NCI-H2107 treated with DMSO at 0.1 percent for 48 hours (cell line): ENCODE data around the gene PTPRN2.

Experiments used
- DNase-seq: peaks from one replicate; lab custom pipeline; 2025; ENCODE audit not compliant: unreplicated experiment; lab: John Stamatoyannopoulos, UW

Gene PTPRN2

GRCh38 chr7:157561816-157562410, 1025.7 kb downstream of the PTPRN2 start:
- no peak for DNase-seq

DNA sequence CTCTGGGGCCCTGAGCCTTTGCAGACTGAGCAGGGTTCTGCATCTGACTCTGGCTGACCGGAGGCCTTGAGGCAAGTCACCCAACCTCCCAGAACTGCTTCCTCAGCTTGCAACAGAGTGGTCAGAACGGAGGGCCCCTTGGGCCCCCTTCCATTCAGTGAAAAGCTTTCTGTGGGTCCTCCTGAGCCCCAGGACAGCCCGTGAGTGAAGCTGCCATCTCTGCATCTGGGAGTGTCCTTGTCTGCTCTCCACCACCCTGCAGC, 1026.2 kb downstream of the PTPRN2 start:
- no peak for DNase-seq

DNA sequence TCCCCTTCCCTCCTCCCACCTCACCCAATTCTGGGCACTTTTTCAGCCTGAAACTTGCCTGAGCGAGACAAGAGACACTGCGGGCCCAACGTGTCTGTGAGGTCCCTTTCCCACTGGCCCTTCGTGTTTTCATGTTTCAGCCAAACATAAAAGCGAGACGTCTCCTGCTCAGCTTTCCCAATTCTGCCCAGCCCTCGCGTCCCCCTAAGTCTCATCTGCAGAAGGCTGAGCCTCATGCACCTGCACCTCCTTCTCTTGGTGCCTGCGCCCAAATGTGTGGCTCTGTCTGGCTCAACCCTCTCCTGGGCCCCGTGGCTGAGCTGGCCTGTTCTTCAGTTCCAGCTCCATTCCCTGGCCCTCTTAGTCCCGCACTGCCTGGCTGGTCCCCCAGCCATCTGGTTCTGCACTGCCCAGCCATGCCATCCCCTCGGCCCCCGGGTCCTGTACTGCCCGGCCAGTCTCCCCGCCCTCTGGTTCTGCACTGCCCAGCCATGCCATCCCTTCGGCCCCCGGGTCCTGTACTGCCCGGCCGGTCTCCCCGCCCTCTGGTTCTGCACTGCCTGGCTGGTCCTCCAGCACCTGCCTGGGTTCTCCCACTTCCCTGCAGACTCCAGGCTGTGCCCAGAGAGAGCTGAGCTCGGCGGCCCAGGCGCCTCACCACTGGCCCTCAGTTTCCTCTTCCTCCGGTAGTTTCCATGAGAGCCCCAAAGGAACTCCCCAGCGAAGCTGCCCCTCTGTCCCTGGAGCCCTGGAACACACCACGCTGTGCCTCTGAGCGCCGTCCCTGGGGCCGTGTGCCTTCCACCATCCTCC, 1026.7 kb downstream of the PTPRN2 start:
- no peak for DNase-seq

DNA sequence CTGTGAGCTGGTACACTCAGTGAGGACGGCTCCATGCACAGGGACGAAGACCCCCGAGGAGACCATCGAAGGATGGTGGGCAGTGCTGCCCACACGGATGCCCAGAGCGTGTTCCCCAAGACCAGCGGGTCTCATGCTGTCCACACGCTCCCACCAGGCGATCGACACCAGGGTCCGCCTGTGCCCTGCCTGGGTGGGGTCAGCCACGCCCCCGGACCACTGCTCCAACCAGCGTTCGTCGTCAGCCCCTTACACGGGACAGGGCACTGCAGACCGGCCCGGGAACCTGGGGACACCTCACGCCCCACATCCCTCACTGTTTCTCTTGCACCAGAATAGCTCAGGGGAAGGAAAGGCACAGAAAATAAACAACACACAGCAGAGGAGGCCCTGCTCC, 1027.4 kb downstream of the PTPRN2 start:
- no peak for DNase-seq

GRCh38 chr7:157559596-157560257, 1027.9 kb downstream of the PTPRN2 start:
- no peak for DNase-seq

GRCh38 chr7:157558875-157559595, 1028.6 kb downstream of the PTPRN2 start:
- DNase-seq: no peak

GRCh38 chr7:157558516-157558874, 1029.1 kb downstream of the PTPRN2 start:
- no peak for DNase-seq

- no peak for DNase-seq
These were observed 1029.6 kb downstream of the PTPRN2 start for GRCh38 chr7:157558061-157558460.

- DNase-seq: no peak
These were observed 1030.4 kb downstream of the PTPRN2 start for GRCh38 chr7:157557263-157557662.

GRCh38 chr7:157556642-157556944, 1031.0 kb downstream of the PTPRN2 start:
- no peak for DNase-seq

DNA sequence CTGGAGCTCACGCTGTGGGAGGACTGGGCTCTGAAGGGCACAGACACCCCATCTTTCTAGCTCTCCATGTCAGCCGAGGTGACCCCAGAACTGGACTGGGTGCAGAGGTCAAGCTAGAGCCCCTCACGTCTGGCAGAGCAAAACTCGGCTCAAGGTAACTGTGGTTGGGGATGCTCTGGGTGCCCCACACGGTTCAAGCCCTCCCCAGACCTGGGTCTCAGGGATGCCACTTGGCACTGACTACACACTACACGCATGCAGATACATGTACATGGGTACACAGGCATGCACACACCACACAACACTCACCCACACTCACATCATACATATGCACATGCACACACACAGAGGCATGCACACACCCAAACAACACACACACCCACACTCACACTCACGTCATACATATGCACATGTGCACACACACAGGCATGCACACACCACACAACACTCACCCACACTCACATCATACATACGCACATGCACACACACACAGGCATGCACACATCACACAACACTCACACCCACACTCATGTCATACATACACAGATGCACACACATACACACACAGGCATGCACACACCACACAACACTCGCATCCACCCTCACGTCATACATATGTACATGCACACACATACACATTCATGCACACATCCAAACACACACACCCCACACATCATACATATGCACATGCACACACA, 1031.5 kb downstream of the PTPRN2 start:
- DNase-seq: no peak

GRCh38 chr7:157555313-157555712, 1032.3 kb downstream of the PTPRN2 start:
- DNase-seq: no peak

DNA sequence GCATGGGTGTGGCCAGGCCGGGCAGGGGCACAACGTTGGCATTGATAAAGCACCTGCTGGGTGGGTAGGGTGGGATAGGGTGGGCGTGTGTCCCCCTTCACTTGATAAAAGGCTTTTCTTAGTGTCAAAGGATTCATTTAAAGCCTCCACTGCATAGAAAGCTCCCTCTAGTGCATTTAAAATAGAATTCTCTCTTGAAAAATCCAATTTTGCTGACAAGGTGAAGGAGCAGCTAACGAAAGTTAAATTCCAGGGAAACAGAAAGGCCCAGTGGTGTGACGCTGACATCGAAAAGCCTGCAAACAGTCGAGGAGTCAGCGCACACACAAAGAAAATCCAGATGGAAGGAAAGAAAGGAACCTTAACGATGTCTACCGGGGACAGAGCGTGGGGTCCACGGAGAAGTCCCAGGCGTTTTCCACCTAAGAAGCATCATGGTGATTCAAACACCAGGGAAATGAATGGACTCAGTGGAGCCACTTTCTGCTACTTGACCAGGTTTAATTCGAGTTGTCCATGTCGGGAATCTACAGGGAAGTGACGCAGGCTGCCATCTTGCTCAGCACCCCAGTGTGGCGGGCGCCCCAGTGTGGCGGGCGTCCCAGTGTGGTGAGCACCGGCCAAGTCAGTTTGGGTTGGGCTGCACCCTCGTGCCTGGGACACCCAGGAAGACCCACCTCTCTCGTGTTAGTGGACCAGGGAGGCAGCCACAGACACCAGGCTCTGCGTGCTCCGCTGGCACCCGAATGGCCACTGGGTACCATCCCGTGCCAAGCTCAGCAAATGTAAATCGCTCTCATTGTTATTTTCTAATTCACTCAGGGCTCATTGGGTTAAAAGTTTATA, 1033.0 kb downstream of the PTPRN2 start:
- DNase-seq: no peak

DNA sequence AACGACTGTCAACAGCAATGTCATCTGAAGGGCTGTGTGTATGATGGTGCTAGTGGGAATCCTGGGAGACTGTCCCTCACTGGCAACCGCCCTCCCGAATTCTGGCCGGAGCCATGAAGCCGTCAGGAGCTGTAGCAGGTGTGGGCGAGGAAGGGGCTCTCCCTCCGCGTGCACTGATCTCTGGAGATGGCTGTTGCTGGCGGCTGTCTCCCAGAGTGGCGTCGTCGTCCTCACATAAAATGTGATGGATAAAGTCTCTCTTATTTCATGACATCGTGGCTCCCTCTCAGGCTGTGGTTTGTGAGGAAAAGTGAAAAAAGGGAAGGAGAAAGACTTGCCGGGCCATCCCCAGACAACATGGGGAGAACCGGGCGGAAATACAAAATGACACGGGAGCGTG, 1034.4 kb downstream of the PTPRN2 start:
- DNase-seq: no peak

GRCh38 chr7:157552295-157552993, 1035.2 kb downstream of the PTPRN2 start:
- no peak for DNase-seq

- DNase-seq: no peak
These were observed 1036.1 kb downstream of the PTPRN2 start for GRCh38 chr7:157551325-157552070.

DNA sequence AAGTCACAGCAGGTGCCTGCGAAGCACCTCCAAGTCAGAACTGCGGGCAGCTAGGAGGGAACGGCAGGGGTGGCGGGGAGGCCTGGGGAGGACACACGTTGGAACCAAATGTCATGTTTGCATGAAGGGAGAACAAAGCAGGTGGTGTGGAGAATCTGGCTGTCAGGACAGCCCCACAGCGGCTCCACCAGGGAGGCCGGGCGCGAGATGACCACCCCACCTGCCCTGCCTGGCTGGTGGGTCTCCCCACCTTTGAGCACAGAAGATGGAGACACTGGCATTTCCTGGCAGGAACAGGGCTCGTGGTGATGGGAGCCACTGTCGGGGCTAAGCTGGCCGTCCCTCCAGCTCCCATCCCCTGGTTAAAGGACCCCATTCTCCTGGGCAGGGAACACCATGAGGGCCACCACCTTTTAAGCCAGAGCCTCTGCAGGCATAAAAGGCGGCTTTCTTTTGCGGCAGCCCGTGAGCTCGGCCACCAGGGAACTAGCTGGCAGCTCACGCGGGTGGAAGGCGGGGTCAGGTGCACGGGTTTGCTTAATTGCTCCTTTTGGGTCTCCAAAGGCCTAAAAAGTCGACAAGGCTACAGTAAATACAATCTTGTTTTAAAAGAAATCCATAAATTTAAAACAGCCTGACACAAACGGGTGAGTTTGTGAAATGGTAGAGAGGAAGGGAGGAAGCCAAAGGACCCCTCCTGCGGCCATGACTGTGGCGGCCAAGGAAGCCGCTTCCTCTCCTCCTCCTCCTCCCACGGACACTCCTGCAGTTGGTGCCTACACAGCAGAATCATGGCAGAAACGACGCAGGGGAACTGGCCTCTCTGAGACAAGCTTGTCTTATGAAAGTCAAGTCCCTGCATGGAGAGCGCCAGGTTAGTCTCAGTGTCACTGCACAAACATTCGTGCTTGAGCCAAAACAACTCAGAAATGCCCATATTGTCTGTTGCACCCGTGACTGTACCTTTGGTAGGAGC, 1037.0 kb downstream of the PTPRN2 start:
- no peak for DNase-seq
